ENCODE results near the gene DTNA.

Gene DTNA

DNA sequence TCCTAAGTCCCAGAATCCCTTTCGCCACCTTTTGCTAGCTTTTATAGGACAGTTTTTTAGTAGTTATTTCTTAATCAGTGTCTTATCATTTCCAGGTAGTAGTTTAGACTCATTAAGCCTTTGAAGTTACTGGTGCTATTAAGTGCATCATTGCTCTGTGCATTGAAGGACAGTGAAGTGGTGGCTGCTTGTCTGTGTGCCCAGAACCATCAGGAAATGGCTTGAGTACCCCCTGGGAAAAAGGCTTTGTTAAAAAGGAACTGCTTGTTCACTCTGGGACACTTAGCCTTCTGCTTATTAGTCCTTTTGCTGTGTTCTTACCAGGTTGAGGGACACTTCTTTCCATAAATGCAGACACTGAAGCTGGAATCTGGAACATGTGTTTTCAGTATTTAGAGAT lies 30.0 kb downstream of the DTNA start:
- no peaks in the 10 kb centered on the region for H3K9me2 ChIP-seq (replicated peaks; ENCODE audit: control insufficient read depth, low read length)
- H3K9me3 ChIP-seq (ENCODE audit: control insufficient read depth, insufficient read depth, low read length): no peaks in the 10 kb centered on the region
- H3K27ac ChIP-seq (ENCODE audit: low read depth, low read length): no peak overlapping the region
- no peaks in the 10 kb centered on the region for H3F3A ChIP-seq (ENCODE audit: control insufficient read depth, insufficient read depth)
- no peak for TF ChIP-seq EZH2phosphoT487 (IDR thresholded peaks at IDR 0.05; ENCODE audit: borderline replicate concordance, low read length)
- TF ChIP-seq, protein P1, sequence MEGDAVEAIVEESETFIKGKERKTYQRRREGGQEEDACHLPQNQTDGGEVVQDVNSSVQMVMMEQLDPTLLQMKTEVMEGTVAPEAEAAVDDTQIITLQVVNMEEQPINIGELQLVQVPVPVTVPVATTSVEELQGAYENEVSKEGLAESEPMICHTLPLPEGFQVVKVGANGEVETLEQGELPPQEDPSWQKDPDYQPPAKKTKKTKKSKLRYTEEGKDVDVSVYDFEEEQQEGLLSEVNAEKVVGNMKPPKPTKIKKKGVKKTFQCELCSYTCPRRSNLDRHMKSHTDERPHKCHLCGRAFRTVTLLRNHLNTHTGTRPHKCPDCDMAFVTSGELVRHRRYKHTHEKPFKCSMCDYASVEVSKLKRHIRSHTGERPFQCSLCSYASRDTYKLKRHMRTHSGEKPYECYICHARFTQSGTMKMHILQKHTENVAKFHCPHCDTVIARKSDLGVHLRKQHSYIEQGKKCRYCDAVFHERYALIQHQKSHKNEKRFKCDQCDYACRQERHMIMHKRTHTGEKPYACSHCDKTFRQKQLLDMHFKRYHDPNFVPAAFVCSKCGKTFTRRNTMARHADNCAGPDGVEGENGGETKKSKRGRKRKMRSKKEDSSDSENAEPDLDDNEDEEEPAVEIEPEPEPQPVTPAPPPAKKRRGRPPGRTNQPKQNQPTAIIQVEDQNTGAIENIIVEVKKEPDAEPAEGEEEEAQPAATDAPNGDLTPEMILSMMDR (IDR thresholded peaks at IDR 0.05; ENCODE audit: low read depth, low read length, poor library complexity, severe bottlenecking): no peak
- H3K36me3 ChIP-seq (ENCODE audit: control insufficient read depth, low read length): no peaks in the 10 kb centered on the region
- no peaks in the 10 kb centered on the region for H3K79me2 ChIP-seq (ENCODE audit: control insufficient read depth, low read length)
- H3K4me2 ChIP-seq (ENCODE audit: low read length): no peak overlapping the region
- no peaks in the 10 kb centered on the region for H3K4me1 ChIP-seq (ENCODE audit: control insufficient read depth, low read length)
- H3K27me3 ChIP-seq (ENCODE audit: control insufficient read depth, low read length): peaks cover 2% of the 10 kb centered on the region
- no peak overlapping the region for H3K4me3 ChIP-seq (ENCODE audit: low read length)
- H4K20me1 ChIP-seq (ENCODE audit: control insufficient read depth, insufficient read depth, low read depth, low read length): no peaks in the 10 kb centered on the region

DNA sequence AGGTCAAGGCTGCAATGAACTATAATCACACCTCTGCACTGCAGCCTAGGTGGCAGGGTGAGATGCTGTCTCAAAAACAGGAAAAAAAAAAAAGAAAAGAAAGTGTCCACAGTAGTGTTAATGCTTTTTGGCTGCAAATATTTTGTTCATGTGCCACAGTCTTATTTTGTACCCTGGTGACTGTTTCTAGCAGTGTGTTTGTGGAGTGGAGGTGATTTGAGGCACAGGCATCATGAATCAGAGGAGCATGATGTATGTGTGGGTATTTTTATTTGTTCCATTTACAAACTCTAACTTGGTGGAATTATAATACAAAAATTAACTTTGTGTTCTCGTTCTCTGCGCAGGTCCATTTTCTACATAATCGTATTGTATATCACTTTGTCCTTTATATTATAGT lies 30.6 kb downstream of the DTNA start:
- no peaks in the 10 kb centered on the region for H3K36me3 ChIP-seq (ENCODE audit: control insufficient read depth, low read length)
- no peaks in the 10 kb centered on the region for H3K9me3 ChIP-seq (ENCODE audit: control insufficient read depth, insufficient read depth, low read length)
- no peak overlapping the region for H3K4me3 ChIP-seq (ENCODE audit: low read length)
- H3K9me2 ChIP-seq (replicated peaks; ENCODE audit: control insufficient read depth, low read length): no peaks in the 10 kb centered on the region
- no peaks in the 10 kb centered on the region for H3K4me1 ChIP-seq (ENCODE audit: control insufficient read depth, low read length)
- no peak overlapping the region for H3K27ac ChIP-seq (ENCODE audit: low read depth, low read length)
- peaks cover 2% of the 10 kb centered on the region for H3K27me3 ChIP-seq (ENCODE audit: control insufficient read depth, low read length)
- TF ChIP-seq, protein P1 (IDR thresholded peaks at IDR 0.05; ENCODE audit: low read depth, low read length, poor library complexity, severe bottlenecking): no peak
- TF ChIP-seq EZH2phosphoT487 (IDR thresholded peaks at IDR 0.05; ENCODE audit: borderline replicate concordance, low read length): no peak
- no peaks in the 10 kb centered on the region for H3F3A ChIP-seq (ENCODE audit: control insufficient read depth, insufficient read depth)
- no peaks in the 10 kb centered on the region for H4K20me1 ChIP-seq (ENCODE audit: control insufficient read depth, insufficient read depth, low read depth, low read length)
- H3K79me2 ChIP-seq (ENCODE audit: control insufficient read depth, low read length): no peaks in the 10 kb centered on the region
- H3K4me2 ChIP-seq (ENCODE audit: low read length): no peak overlapping the region

DNA sequence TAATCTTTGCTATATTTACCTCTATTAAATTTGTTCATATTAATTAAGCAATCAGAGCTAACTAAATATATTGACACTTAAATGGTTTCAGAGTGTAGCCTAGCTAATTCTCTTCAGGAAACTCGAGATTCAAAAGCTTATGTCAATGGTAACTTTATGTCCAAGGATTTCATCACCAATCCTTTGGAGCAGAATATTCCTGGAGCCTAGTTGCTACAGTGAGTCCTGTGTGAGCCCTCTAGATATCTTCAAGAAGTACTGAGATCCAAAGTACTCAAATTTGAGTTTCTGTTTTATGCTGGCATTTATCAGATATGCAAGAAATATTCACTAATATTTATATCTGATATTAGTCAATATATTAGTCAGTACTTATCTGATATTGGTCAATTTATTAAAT lies 31.3 kb downstream of the DTNA start:
- Histone ChIP-seq H3F3A (ENCODE audit: control insufficient read depth, insufficient read depth) (no peaks in the 10 kb centered on the region), H3K4me1 (ENCODE audit: control insufficient read depth, low read length) (no peaks in the 10 kb centered on the region), H3K27me3 (ENCODE audit: control insufficient read depth, low read length) (peaks cover 2% of the 10 kb centered on the region), H3K27ac (ENCODE audit: low read depth, low read length) (no peak overlapping the region), H4K20me1 (ENCODE audit: control insufficient read depth, insufficient read depth, low read depth, low read length) (no peaks in the 10 kb centered on the region), H3K9me2 (replicated peaks; ENCODE audit: control insufficient read depth, low read length) (no peaks in the 10 kb centered on the region), H3K9me3 (ENCODE audit: control insufficient read depth, insufficient read depth, low read length) (no peaks in the 10 kb centered on the region), H3K79me2 (ENCODE audit: control insufficient read depth, low read length) (no peaks in the 10 kb centered on the region), H3K4me2 (ENCODE audit: low read length) (no peak overlapping the region), H3K4me3 (ENCODE audit: low read length) (no peak overlapping the region), H3K36me3 (ENCODE audit: control insufficient read depth, low read length) (no peaks in the 10 kb centered on the region)
- TF ChIP-seq EZH2phosphoT487 (IDR thresholded peaks at IDR 0.05; ENCODE audit: borderline replicate concordance, low read length): no peak
- TF ChIP-seq, protein P1 (IDR thresholded peaks at IDR 0.05; ENCODE audit: low read depth, low read length, poor library complexity, severe bottlenecking): no peak

Measured in DOHH2 (cell line).